K562 (cell line): ENCODE data around the gene TGFBR2. TPM values are rescaled to one million over a fixed set of nuclear protein-coding genes. Genes with fewer than 3 reads are reported as not detected.

ENCODE experiments used
- ATAC-seq: fragments of 200-7000 bp; cut with Tn5 transposase; 3 replicates; pipeline ENCODE4 v1.9.1; 2020; ENCODE audit warnings: moderate library complexity
- BruUV-seq: library from RNA; stranded (reverse); fragments of 400-500 nt; replicated peaks from 2 replicates; lab custom pipeline; 2021; lab: Mats Ljungman, UMichigan
- CTCF ChIA-PET: fragments of 300-600 bp; formaldehyde crosslinking; extraction: SDS; loops from one replicate; lab custom pipeline; 2021; ENCODE audit warnings: low intra/inter-chr PET ratio; lab: Yijun Ruan, JAX
- POLR2A ChIA-PET: fragments of 300-600, 350-650 bp; sonication (Branson Sonifier 250); formaldehyde crosslinking; extraction: SDS; loops from one replicate; lab custom pipeline; 2021; ENCODE audit warnings: antibody characterized with exemption, inconsistent platforms; lab: Yijun Ruan, JAX
- DNase-seq, 4 experiments: peaks; one replicate each; pipeline versions ENCODE4 v3.0.0 to v3.0.0-alpha.2; 2011 to 2018; ENCODE audit warnings: low spot score in 3 of 4, mixed read lengths in 3 of 4; ENCODE audit errors: extremely low read depth in 1 of 4
- FAIRE-seq: peaks from 2 replicates; lab custom pipeline; 2011; peaks lifted over from hg19 to GRCh38; lab: Jason Lieb, UNC
- H2AFZ ChIP-seq: 2 replicates; pipeline ENCODE4 v1.6.0; 2011; ENCODE audit warnings: low read depth, low read length, control low read depth, inconsistent platforms
- H3K27ac ChIP-seq: fragments of 200-600 bp; 3 replicates; pipeline ENCODE4 v1.8.0; 2011; ENCODE audit warnings: low read depth, mild to moderate bottlenecking, control low read depth, inconsistent platforms, low read length, moderate library complexity, mixed read lengths; ENCODE audit errors: extremely low read depth
- H3K27me3 ChIP-seq, 2 experiments: fragments of 300-600 bp in 1 of 2; 2 replicates in 1 of 2; 3 replicates in 1 of 2; pipeline versions ENCODE4 v1.6.0 to v1.8.0; 2011; ENCODE audit warnings: inconsistent platforms in 2 of 2, low read length in 2 of 2, mild to moderate bottlenecking in 1 of 2, mixed read lengths in 1 of 2, moderate library complexity in 1 of 2; ENCODE audit not compliant: control insufficient read depth in 2 of 2, insufficient read depth in 2 of 2
- H3K36me3 ChIP-seq: fragments of 300-600 bp; 3 replicates; pipeline ENCODE4 v1.8.0; 2011; ENCODE audit warnings: mild to moderate bottlenecking, low read length, inconsistent platforms; ENCODE audit not compliant: control insufficient read depth, insufficient read depth
- H3K4me1 ChIP-seq, 2 experiments: fragments of 200-600 bp in 1 of 2; replicated peaks in 1 of 2; 2 replicates in 1 of 2; 3 replicates in 1 of 2; pipeline versions ENCODE4 v1.5.1 to v1.8.0; 2011; ENCODE audit warnings: inconsistent platforms in 2 of 2, low read length in 2 of 2, mild to moderate bottlenecking in 1 of 2, mixed read lengths in 1 of 2, moderate library complexity in 1 of 2; ENCODE audit not compliant: control insufficient read depth in 2 of 2, insufficient read depth in 2 of 2
- H3K4me2 ChIP-seq: 2 replicates; pipeline ENCODE4 v1.6.1; 2011; ENCODE audit warnings: low read length, control low read depth, inconsistent platforms, mixed read lengths; ENCODE audit not compliant: insufficient read depth
- H3K4me3 ChIP-seq: fragments of 200-600 bp; sonication (generic), shearing (Covaris generic); 2 replicates; pipeline ENCODE4 v1.5.1; 2016; ENCODE audit warnings: control low read depth, inconsistent platforms
- H3K79me2 ChIP-seq: fragments of 200-600 bp; 3 replicates; pipeline ENCODE4 v1.8.0; 2011; ENCODE audit warnings: low read length, inconsistent platforms; ENCODE audit not compliant: control insufficient read depth, insufficient read depth
- H3K9ac ChIP-seq, 2 experiments: 2 replicates each; pipeline versions ENCODE4 v1.6.0 to v1.6.1; 2011; ENCODE audit warnings: low read depth in 2 of 2, low read length in 2 of 2, control low read depth in 1 of 2, inconsistent platforms in 1 of 2, mild to moderate bottlenecking in 1 of 2, mixed read lengths in 1 of 2; ENCODE audit not compliant: insufficient read depth in 1 of 2
- H3K9me1 ChIP-seq: one replicate; pipeline ENCODE4 v1.6.0; 2011; ENCODE audit warnings: inconsistent platforms, mild to moderate bottlenecking, low read length, moderate library complexity; ENCODE audit not compliant: control insufficient read depth, insufficient read depth
- H3K9me3 ChIP-seq: replicated peaks from 2 replicates; pipeline ENCODE4 v1.5.1; 2011; ENCODE audit warnings: low read depth, low read length, inconsistent platforms; ENCODE audit not compliant: control insufficient read depth, insufficient read depth
- H4K20me1 ChIP-seq: replicated peaks from 2 replicates; pipeline ENCODE4 v1.6.1; 2011; ENCODE audit warnings: low read length, inconsistent platforms, mixed read lengths; ENCODE audit not compliant: control insufficient read depth, insufficient read depth
- BMI1 ChIP-seq: fragments of 150-350 bp; IDR thresholded peaks from 2 replicates; pipeline ENCODE4 v1.6.1; 2014; ENCODE audit warnings: low read length
- CSDE1 ChIP-seq, 2 experiments: fragments of 450-650 bp; IDR thresholded peaks; 2 replicates each; pipeline ENCODE4 v1.6.1; 2016; ENCODE audit warnings: mild to moderate bottlenecking in 1 of 2
- EWSR1 ChIP-seq: fragments of 450-650 bp; IDR thresholded peaks from 2 replicates; pipeline ENCODE4 v1.6.1; 2018; ENCODE audit warnings: borderline replicate concordance, mild to moderate bottlenecking, low read depth, moderate library complexity; ENCODE audit not compliant: partially characterized antibody
- POLR3A ChIP-seq: IDR thresholded peaks from 2 replicates; pipeline ENCODE4 v1.6.1; 2011; ENCODE audit warnings: borderline replicate concordance, mild to moderate bottlenecking, moderate library complexity; ENCODE audit not compliant: insufficient read length, insufficient read depth; ENCODE audit errors: extremely low read depth
- TRIM25 ChIP-seq: fragments of 450-650 bp; IDR thresholded peaks from 2 replicates; pipeline ENCODE4 v1.7.0; 2016; ENCODE audit warnings: borderline replicate concordance
- XRCC5 ChIP-seq: fragments of 200-400 bp; formaldehyde crosslinking; IDR thresholded peaks from 2 replicates; pipeline ENCODE4 v1.6.1; 2017; ENCODE audit warnings: low read depth, mild to moderate bottlenecking, low read length
- ZBTB7A ChIP-seq: IDR thresholded peaks from 2 replicates; pipeline ENCODE4 v1.6.1; 2011; ENCODE audit warnings: low read depth, mild to moderate bottlenecking, low read length, moderate library complexity, borderline replicate concordance; ENCODE audit not compliant: control insufficient read depth
- ZNF696 ChIP-seq: fragments of 250-450 bp; sonication (Bioruptor Pico); conservative IDR thresholded peaks from 2 replicates; pipeline ENCODE4 v1.4.0; 2020; ENCODE audit warnings: mild to moderate bottlenecking, moderate library complexity
- WGBS: fragments of 100-300 bp; shearing (Covaris generic); methylation state at CpG from one replicate; pipeline ENCODE4 v1.1.6; 2016; ENCODE audit warnings: low coverage, mixed read lengths; ENCODE audit not compliant: insufficient coverage; ENCODE audit errors: missing lambda C conversion rate; 5-methylcytosine and 5-hydroxymethylcytosine counted together
- in situ Hi-C: fragments of 300-500 bp; cut with MboI; formaldehyde crosslinking; loops from 4 replicates; pipeline ENCODE4 v1.15.0; 2018; ENCODE audit warnings: inconsistent platforms, mixed read lengths
- intact Hi-C: fragments of 100-400 bp; cut with micrococcal nuclease; formaldehyde crosslinking; loops from 2 replicates; pipeline ENCODE4 v1.14.2; 2022
- polyA plus RNA-seq, 8 experiments: library from polyadenylated mRNA; depleted of rRNA in 4 of 8; stranded (reverse) in 5 of 8; unstranded in 3 of 8; fragments of >200 nt; fragmentation: Nextera tagmentation in 2 of 8; fragmentation: Illumina TruSeq in 1 of 8; extraction: Ambion mirVana in 2 of 8; extraction: Trizol in 1 of 8; gene quantifications; 2 replicates each; pipeline versions ENCODE4 v1.2.1 to v1.2.3, GENCODE V29; 2011 to 2014; ENCODE audit warnings: inconsistent platforms in 1 of 8, missing spikeins in 1 of 8
- total RNA-seq, 7 experiments: library from RNA; depleted of rRNA in 6 of 7; stranded (reverse); fragments of >200 nt in 6 of 7; fragmentation: Illumina TruSeq in 2 of 7; extraction: Trizol in 2 of 7; gene quantifications; 2 replicates each; pipeline versions ENCODE4 v1.2.1 to v1.2.3, GENCODE V29; 2011 to 2021; ENCODE audit warnings: low replicate concordance in 1 of 7
- TF ChIP-seq, protein P1 (sequence below), 2 experiments: fragments of 450-650 bp; IDR thresholded peaks; 2 replicates each; pipeline ENCODE4 v1.6.1; 2016; ENCODE audit warnings: mild to moderate bottlenecking in 2 of 2, borderline replicate concordance in 1 of 2, low read depth in 1 of 2, moderate library complexity in 1 of 2
- TF ChIP-seq, protein P2 (sequence below): fragments of 450-650 bp; formaldehyde crosslinking; conservative IDR thresholded peaks from 2 replicates; pipeline ENCODE4 v1.4.0; 2022; ENCODE audit warnings: mild to moderate bottlenecking, missing genetic modification characterization

Gene TGFBR2
- total and polyA plus RNA-seq, 9 of the 15 experiments (the other 6 are each of a cell fraction or from before 2014, with no cell fraction given), result 0.11 to 0.84 (median 0.24) TPM

- Histone ChIP-seq H3K27ac (no peak overlapping the region), H4K20me1 (no peaks in the 10 kb centered on the region), H3K9ac (no peak overlapping the region), H3K79me2 (no peaks in the 10 kb centered on the region), H2AFZ (no peak overlapping the region), H3K4me2 (no peak overlapping the region), H3K9me3 (no peaks in the 10 kb centered on the region), H3K4me1 (no peaks in the 10 kb centered on the region), H3K4me3 (no peak overlapping the region), H3K9me1 (no peaks in the 10 kb centered on the region), H3K36me3 (no peaks in the 10 kb centered on the region), H3K27me3 (no peaks in the 10 kb centered on the region)
- intact Hi-C loops, result no loop called here
- CTCF ChIA-PET, result no interaction called here
- FAIRE-seq, result no peak
- DNase-seq, result no peak
- in situ Hi-C loops, result no loop called here
- 0% methylated on average over 3 of the region's 4 CpGs for WGBS
- BruUV-seq, result no TSS peak
- POLR2A ChIA-PET, result no interaction called here
- no peak for ATAC-seq
- TF ChIP-seq, protein P1, sequence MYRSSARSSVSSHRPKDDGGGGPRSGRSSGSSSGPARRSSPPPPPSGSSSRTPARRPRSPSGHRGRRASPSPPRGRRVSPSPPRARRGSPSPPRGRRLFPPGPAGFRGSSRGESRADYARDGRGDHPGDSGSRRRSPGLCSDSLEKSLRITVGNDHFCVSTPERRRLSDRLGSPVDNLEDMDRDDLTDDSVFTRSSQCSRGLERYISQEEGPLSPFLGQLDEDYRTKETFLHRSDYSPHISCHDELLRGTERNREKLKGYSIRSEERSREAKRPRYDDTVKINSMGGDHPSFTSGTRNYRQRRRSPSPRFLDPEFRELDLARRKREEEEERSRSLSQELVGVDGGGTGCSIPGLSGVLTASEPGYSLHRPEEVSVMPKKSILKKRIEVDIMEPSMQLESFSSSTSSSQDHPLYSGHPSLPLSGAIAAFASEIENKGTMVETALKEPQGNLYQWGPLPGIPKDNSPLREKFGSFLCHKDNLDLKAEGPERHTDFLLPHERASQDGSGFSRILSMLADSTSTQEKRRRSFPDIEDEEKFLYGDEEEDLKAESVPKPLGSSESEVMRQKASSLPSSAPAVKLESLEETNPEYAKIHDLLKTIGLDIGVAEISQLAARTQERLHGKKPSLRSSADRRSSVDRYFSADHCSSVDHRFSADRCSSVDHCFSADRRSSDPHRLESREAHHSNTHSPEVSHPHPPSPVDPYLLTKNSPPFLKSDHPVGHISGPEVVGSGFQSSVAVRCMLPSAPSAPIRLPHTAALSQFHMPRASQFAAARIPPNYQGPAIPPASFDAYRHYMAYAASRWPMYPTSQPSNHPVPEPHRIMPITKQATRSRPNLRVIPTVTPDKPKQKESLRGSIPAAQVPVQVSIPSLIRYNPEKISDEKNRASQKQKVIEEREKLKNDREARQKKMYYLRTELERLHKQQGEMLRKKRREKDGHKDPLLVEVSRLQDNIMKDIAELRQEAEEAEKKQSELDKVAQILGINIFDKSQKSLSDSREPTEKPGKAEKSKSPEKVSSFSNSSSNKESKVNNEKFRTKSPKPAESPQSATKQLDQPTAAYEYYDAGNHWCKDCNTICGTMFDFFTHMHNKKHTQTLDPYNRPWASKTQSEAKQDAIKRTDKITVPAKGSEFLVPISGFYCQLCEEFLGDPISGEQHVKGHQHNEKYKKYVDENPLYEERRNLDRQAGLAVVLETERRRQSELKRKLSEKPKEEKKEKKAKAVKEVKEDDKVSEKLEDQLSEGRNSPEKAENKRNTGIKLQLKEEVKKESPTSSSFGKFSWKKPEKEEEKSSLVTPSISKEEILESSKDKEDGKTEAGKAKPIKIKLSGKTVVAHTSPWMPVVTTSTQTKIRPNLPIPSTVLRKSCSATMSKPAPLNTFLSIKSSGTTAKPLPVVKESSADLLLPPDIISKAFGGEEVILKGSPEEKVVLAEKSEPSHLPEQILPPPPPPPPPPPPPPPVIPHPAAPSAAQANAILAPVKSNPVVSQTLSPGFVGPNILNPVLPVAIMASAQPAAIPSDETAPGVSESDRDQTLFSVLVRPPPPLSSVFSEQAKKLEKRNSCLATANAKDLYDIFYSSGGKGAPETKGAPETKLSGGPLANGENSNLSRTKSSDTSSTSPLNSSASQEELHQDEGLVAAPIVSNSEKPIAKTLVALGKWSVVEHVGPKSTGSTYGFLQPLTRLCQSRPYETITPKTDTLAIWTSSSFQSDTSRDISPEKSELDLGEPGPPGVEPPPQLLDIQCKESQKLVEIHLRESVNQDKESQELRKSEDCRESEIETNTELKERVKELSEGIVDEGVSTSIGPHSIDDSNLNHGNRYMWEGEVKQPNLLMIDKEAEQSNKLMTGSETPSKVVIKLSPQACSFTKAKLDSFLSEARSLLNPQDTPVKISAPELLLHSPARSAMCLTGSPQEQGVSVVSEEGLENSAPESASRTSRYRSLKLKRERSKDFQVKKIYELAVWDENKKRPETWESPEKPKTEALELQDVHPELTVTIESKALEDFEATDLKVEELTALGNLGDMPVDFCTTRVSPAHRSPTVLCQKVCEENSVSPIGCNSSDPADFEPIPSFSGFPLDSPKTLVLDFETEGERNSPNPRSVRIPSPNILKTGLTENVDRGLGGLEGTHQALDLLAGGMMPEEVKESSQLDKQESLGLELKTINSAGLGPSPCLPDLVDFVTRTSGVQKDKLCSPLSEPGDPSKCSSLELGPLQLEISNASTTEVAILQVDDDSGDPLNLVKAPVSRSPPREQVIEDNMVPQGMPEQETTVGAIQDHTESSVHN (IDR thresholded peaks at IDR 0.05; ENCODE audit: borderline replicate concordance in 1 of 2, low read depth in 1 of 2), result no peak
- TF ChIP-seq, protein P2, sequence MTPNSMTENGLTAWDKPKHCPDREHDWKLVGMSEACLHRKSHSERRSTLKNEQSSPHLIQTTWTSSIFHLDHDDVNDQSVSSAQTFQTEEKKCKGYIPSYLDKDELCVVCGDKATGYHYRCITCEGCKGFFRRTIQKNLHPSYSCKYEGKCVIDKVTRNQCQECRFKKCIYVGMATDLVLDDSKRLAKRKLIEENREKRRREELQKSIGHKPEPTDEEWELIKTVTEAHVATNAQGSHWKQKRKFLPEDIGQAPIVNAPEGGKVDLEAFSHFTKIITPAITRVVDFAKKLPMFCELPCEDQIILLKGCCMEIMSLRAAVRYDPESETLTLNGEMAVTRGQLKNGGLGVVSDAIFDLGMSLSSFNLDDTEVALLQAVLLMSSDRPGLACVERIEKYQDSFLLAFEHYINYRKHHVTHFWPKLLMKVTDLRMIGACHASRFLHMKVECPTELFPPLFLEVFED, result no peak
- no peak for TF ChIP-seq POLR3A
- TF ChIP-seq XRCC5, result no peak
- no peak for TF ChIP-seq ZBTB7A
- TF ChIP-seq CSDE1 (IDR thresholded peaks at IDR 0.05), result no peak
- no peak for TF ChIP-seq ZNF696 (CRISPR knock-in tag)
- no peak for TF ChIP-seq EWSR1
- no peak for TF ChIP-seq TRIM25
- TF ChIP-seq BMI1, result no peak
These were observed 57.3 kb downstream of the TGFBR2 start for GRCh38 chr3:30663533-30664241.
